ENCODE results near the gene VIPR2.

VIPR2 gene

GRCh38 chr7:159065852-159066480 lies 78.7 kb downstream of the VIPR2 start:
- TF ChIP-seq, protein P1, sequence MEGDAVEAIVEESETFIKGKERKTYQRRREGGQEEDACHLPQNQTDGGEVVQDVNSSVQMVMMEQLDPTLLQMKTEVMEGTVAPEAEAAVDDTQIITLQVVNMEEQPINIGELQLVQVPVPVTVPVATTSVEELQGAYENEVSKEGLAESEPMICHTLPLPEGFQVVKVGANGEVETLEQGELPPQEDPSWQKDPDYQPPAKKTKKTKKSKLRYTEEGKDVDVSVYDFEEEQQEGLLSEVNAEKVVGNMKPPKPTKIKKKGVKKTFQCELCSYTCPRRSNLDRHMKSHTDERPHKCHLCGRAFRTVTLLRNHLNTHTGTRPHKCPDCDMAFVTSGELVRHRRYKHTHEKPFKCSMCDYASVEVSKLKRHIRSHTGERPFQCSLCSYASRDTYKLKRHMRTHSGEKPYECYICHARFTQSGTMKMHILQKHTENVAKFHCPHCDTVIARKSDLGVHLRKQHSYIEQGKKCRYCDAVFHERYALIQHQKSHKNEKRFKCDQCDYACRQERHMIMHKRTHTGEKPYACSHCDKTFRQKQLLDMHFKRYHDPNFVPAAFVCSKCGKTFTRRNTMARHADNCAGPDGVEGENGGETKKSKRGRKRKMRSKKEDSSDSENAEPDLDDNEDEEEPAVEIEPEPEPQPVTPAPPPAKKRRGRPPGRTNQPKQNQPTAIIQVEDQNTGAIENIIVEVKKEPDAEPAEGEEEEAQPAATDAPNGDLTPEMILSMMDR (conservative IDR thresholded peaks at IDR 0.05; ENCODE audit: low read depth), result no peak
- ChIA-PET POLR2A (ENCODE audit: low non-redundant PET) (no interaction called here), CTCF (no interaction called here)
- DNase-seq (ENCODE audit: low spot score), result no peak
- no peak overlapping the region for H3K27ac ChIP-seq

GRCh38 chr7:159064816-159065510 lies 79.7 kb downstream of the VIPR2 start:
- H3K27ac ChIP-seq, result no peak overlapping the region
- POLR2A ChIA-PET (ENCODE audit: low non-redundant PET), result no interaction called here
- no peak for DNase-seq (ENCODE audit: low spot score)
- TF ChIP-seq, protein P1 (conservative IDR thresholded peaks at IDR 0.05; ENCODE audit: low read depth), result no peak
- CTCF ChIA-PET, result no interaction called here

DNA sequence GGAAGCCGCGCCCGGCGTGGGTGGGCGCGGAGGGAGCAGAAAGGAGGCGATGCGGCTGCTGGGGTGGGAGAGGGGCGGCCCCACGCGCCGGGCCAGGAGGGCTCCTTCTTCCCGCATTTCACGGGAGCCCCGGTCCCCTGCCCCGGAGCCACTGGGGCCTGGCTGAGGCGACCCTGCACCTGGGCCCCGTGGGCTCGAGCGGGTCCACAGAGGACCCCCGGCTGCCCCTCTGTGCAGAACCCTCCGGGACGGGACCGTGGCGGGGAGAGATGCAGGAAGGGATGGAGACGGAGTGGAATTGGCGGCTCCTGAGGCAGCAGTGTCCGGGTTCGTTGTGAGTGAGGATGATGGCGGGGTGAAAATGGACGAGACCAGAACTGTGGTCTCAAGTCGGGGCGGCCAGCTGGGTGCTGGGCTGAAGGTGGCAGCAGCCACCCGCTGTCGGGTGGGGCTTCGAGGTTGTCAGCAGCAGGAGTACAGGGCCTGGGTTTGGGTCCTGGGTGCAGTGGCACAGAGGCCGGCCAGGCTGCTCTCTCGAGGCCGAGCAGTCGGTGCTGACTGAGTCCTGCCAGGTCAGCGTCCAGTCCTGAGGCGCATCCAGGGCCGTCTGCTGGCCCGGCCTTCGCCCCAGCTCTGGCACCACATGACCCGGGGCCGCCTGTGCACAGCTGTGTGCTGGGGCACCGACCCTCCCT lies 80.4 kb downstream of the VIPR2 start:
- DNase-seq (ENCODE audit: low spot score), result no peak
- ChIA-PET POLR2A (ENCODE audit: low non-redundant PET) (no interaction called here), CTCF (no interaction called here)
- H3K27ac ChIP-seq, result no peak overlapping the region
- TF ChIP-seq, protein P1 (conservative IDR thresholded peaks at IDR 0.05; ENCODE audit: low read depth), result no peak

- ChIA-PET POLR2A (ENCODE audit: low non-redundant PET) (no interaction called here), CTCF (no interaction called here)
- TF ChIP-seq, protein P1 (conservative IDR thresholded peaks at IDR 0.05; ENCODE audit: low read depth), result no peak
- H3K27ac ChIP-seq, result no peak overlapping the region
- DNase-seq (ENCODE audit: low spot score), result no peak
Observed at GRCh38 chr7:159063046-159063840, 81.4 kb downstream of the VIPR2 start.

DNA sequence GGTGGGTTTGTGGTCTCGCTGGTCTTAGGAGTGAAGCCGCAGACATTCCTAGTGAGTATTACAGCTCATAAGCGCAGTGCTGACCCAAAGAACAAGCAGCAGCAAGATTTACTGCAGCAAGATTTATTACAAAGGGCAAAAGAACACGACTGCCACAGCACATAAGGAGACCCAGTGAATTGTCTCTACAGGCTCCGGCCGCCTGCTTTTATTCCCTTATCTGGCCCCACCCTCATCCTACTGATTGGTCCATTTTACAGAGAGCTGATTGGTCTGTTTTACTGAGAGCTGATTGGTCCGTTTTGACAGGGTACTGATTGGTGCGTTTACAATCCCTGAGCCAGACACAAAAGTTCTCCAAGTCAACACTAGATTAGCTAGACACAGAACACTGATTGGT lies 82.1 kb downstream of the VIPR2 start:
- POLR2A ChIA-PET (ENCODE audit: low non-redundant PET), result no interaction called here
- TF ChIP-seq, protein P1 (conservative IDR thresholded peaks at IDR 0.05; ENCODE audit: low read depth), result no peak
- H3K27ac ChIP-seq, result no peak overlapping the region
- CTCF ChIA-PET, result interaction anchor here (0.6 kb wide), 1 partner anchor 85 kb away, joined by 3 read pairs; no protein-coding TSS in a partner anchor
- no peak for DNase-seq (ENCODE audit: low spot score)

- TF ChIP-seq, protein P1 (conservative IDR thresholded peaks at IDR 0.05; ENCODE audit: low read depth), result no peak
- H3K27ac ChIP-seq, result no peak overlapping the region
- peak; percentile 25 for DNase-seq (ENCODE audit: low spot score)
- ChIA-PET CTCF (interaction anchor here (0.7 kb wide), 1 partner anchor 363 kb away, joined by 4 read pairs; no protein-coding TSS in a partner anchor), POLR2A (ENCODE audit: low non-redundant PET) (no interaction called here)
Observed at GRCh38 chr7:159061674-159062212, 82.9 kb downstream of the VIPR2 start.
